GM13977 (cell line): ENCODE measurements around the gene DPP4.

Experiments used
- DNase-seq: peaks from one replicate; pipeline ENCODE4 v3.0.0; 2012; ENCODE audit warnings: low spot score
- CTCF ChIP-seq: IDR thresholded peaks from 2 replicates; pipeline ENCODE4 v1.5.1; 2012; ENCODE audit warnings: mild to moderate bottlenecking, control low read depth; ENCODE audit not compliant: insufficient read depth; ENCODE audit errors: extremely low read depth, missing control alignments
- in situ Hi-C: fragments of 300-500 bp; cut with MboI; formaldehyde crosslinking; loops from one replicate; pipeline ENCODE4 v1.12.0; 2022; ENCODE audit warnings: low sequenced_read_pairs, low pct_unique_long_range_greater_than_20kb, mixed read lengths, inconsistent platforms; ENCODE audit not compliant: unreplicated experiment

The DPP4 gene

GRCh38 chr2:162037028-162037795, 36.8 kb downstream of the DPP4 start:
- in situ Hi-C loops: no loop called here

GRCh38 chr2:162035981-162036380, 38.0 kb downstream of the DPP4 start:
- no peak for DNase-seq
- in situ Hi-C loops: no loop called here
- no peak for TF ChIP-seq CTCF

More at GRCh38 chr2:162037028-162037795, 36.8 kb downstream of the DPP4 start:
- TF ChIP-seq CTCF: no peak
- no peak for DNase-seq

GRCh38 chr2:162030363-162031190, 43.4 kb downstream of the DPP4 start:
- in situ Hi-C loops: no loop called here
- no peak for DNase-seq
- TF ChIP-seq CTCF: no peak

DNA sequence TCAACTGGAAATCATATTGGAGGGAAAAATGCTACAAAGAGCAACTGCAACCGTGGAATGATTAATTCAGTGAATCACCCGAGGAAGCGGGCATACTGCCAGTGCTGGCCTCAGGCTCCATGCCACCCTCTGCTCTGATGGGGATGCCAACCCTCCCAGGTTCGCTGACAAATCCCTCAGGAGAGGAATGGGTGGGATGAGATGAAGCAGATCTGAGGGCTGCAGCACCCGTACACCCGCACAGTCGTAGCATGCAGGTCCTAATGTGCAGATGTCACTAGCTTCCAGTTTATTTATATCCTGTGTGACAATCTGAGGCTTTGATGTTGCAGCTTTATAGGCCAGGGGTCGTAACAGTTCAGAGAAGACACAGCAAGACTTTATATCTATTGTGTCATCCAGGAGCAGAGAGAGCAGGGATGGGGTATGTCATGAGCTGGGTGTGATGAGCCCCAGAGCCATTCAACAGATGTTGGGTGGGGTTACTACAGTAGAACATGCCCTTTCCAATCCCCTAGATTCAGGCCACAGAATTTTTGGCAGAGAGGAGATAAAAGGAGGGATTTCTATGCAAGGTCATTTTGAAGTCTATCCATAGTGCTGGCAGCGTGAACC, 44.6 kb downstream of the DPP4 start:
- in situ Hi-C loops: no loop called here
- DNase-seq: no peak
- TF ChIP-seq CTCF: no peak

DNA sequence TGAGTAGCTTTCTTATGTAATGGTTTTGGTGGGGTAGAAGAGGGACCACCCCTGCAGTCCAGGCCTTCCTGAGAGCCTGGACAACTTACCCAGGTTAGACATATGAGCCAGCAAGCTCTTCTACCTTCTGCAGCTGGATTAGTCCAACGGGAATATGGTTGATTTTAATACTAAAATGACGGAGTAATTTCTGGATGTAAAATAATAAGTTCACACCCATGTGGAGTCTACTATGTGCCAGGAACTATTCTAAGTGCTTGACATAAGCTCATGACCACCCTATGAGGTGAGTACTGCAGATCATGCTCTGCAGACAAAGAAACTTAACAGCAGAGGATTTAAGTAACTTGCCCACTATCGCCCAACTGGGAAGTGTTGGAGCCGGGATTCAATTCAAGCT, 45.5 kb downstream of the DPP4 start:
- no peak for TF ChIP-seq CTCF
- in situ Hi-C loops: no loop called here
- no peak for DNase-seq

- TF ChIP-seq CTCF: no peak
- in situ Hi-C loops: no loop called here
- DNase-seq: no peak
These were observed 48.7 kb downstream of the DPP4 start for GRCh38 chr2:162025121-162025911.
